Midbrain (tissue), 1 donor: Measurements from ENCODE around the gene CNTN5.

Source experiments
- DNase-seq: peaks from one replicate; lab custom pipeline; 2025; lab: John Stamatoyannopoulos, UW

The CNTN5 gene

DNA sequence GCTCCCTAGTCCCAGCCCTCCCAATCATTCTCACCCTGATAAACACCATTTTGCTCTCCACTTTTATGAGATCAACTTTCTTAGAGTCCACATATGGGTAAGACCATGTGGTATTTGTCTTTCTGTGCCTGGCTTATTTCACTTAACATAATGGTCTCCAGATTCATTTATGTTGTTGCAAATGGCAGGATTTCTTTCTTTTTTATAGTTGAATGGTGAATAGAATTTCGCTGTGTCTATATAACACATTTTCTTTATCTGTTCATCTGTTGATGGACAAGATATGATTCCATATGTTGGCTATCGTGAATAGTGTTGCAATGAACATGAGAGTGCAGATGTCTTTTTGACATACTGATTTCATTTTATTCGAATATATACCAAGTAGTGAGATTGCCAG is 1298.9 kb downstream of the CNTN5 start:
- no peak for DNase-seq

- DNase-seq: no peak
These were observed 1308.0 kb downstream of the CNTN5 start for GRCh38 chr11:100328626-100329340.

GRCh38 chr11:100329352-100329751 is 1308.6 kb downstream of the CNTN5 start:
- DNase-seq: no peak

- DNase-seq: no peak
These were observed 1316.1 kb downstream of the CNTN5 start for GRCh38 chr11:100336873-100337272.

DNA sequence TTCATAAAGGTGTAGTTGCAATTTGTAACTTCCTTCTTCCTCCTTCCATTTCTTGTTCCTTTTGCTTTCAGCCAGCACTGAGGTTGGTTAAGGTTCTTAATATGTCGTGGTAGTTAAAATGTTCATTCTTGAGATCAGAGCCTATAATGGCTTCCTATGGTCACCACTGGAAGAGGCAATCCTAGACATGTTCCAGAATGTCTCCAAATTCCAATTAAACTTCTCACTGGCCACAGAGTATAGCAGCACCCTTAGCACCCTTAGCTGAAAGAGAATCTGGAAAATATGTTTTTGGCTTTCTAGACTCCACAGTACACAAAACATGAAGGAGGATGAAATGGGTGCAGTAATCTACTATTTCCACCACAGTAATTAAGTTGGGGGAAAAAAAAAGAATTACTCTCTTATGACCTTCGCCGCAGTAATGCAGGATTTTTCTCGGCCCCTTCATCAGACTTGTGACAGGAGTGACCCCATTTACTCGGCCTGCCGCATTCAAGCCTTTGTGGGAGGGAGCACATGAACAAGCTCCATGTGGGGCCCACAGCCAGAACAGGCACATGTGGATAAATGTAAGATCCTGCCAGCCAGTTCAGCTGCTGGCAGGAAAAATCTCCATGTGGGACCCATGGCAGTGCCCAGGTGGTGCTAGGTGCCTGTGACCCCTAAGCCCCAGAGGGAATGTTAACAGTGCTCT is 1317.5 kb downstream of the CNTN5 start:
- DNase-seq: no peak

GRCh38 chr11:100340466-100341319 is 1319.9 kb downstream of the CNTN5 start:
- DNase-seq: no peak

- no peak for DNase-seq
These were observed 1332.3 kb downstream of the CNTN5 start for GRCh38 chr11:100353083-100353482.

- DNase-seq: no peak
These were observed 1334.0 kb downstream of the CNTN5 start for GRCh38 chr11:100354736-100355135.

DNA sequence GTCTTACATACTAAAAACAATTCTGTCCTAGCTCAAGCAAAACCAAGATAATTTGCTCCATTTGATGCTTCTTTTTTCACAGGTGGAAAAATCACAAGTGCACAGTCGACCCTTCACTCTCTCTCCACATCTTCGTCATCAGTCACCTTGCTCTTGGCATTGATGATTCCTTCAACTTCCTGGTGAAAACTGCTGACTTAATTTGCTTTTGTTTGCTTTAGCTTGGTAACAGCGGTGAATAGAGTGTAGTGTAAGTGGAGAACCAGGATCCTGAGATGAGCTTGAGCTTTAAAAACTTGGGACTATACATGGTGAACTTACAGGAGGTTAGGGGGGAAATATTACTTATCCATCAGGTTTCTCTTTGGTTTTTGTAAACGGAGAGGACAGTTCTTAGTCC is 1335.3 kb downstream of the CNTN5 start:
- no peak for DNase-seq

GRCh38 chr11:100359281-100359680 is 1338.5 kb downstream of the CNTN5 start:
- DNase-seq: no peak

- DNase-seq: no peak
These were observed 1347.1 kb downstream of the CNTN5 start for GRCh38 chr11:100367892-100368291.

GRCh38 chr11:100383357-100383865 is 1362.7 kb downstream of the CNTN5 start:
- DNase-seq: no peak

- no peak for DNase-seq
These were observed 1375.5 kb downstream of the CNTN5 start for GRCh38 chr11:100396266-100396665.

GRCh38 chr11:100397401-100397800 is 1376.7 kb downstream of the CNTN5 start:
- no peak for DNase-seq

DNA sequence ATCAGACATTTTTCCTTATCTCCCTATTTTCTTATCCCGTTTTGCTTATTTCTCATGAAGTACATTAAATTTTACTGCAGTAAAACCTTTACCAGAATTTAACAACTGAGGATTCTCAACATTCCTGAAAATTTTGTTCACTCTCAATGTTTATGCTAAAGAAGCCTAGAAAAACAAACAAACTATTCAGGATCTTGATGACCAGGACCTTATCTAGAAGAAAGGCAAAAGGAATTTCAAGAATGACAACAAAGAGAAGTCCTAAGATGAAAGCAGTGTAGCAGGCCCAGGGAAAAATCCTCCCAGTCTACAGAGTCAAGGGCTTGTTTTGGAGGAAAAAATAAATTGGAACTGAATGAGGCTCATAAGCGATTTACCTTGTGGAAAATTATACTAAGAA is 1383.1 kb downstream of the CNTN5 start:
- DNase-seq: no peak

GRCh38 chr11:100404907-100405306 is 1384.2 kb downstream of the CNTN5 start:
- no peak for DNase-seq
